HG02571 (cell line): ENCODE data around the gene FNDC3A.

Source experiments
- ATAC-seq: cut with Tn5 transposase; IDR thresholded peaks from one replicate; pipeline ENCODE4 v1.9.1; 2021; ENCODE audit warnings: mild to moderate bottlenecking, moderate library complexity; ENCODE audit not compliant: unreplicated experiment

FNDC3A gene

GRCh38 chr13:49247643-49248621, 272.2 kb downstream of the FNDC3A start, which contains the start of gene CDADC1:
TSS of gene CDADC1 (plus strand) at chr13:49247925. CDS start at chr13:49248038, 113 bp downstream.
- ATAC-seq = peak; percentile 93

GRCh38 chr13:49248622-49249002, 272.9 kb downstream of the FNDC3A start:
- ATAC-seq = no peak

- ATAC-seq = no peak
These were observed 275.6 kb downstream of the FNDC3A start for GRCh38 chr13:49251326-49251725.

GRCh38 chr13:49253310-49253709, 277.6 kb downstream of the FNDC3A start:
- no peak for ATAC-seq

- ATAC-seq = no peak
These were observed 278.3 kb downstream of the FNDC3A start for GRCh38 chr13:49254007-49254406.

- ATAC-seq = no peak
These were observed 281.1 kb downstream of the FNDC3A start for GRCh38 chr13:49256841-49257240.

GRCh38 chr13:49258089-49258796, 282.5 kb downstream of the FNDC3A start:
- no peak for ATAC-seq
